Keratinocyte (primary cell): ENCODE results near the gene RO60.

Experiments used
- EZH2 ChIP-seq: IDR thresholded peaks from one replicate; pipeline ENCODE4 v1.6.1; 2012; ENCODE audit warnings: inconsistent platforms, mild to moderate bottlenecking, low read length, moderate library complexity
- TF ChIP-seq, protein P1 (sequence below), 3 experiments: IDR thresholded peaks in 1 of 3; conservative IDR thresholded peaks in 1 of 3; optimal IDR thresholded peaks in 1 of 3; 2 replicates in 2 of 3; 3 replicates in 1 of 3; pipeline versions ENCODE3 to v1.5.1; 2011; ENCODE audit warnings: low read length in 3 of 3, mild to moderate bottlenecking in 3 of 3, moderate library complexity in 2 of 3, control low read depth in 1 of 3, inconsistent platforms in 1 of 3; ENCODE audit not compliant: insufficient read depth in 2 of 3; ENCODE audit errors: extremely low read depth in 1 of 3

DNA sequence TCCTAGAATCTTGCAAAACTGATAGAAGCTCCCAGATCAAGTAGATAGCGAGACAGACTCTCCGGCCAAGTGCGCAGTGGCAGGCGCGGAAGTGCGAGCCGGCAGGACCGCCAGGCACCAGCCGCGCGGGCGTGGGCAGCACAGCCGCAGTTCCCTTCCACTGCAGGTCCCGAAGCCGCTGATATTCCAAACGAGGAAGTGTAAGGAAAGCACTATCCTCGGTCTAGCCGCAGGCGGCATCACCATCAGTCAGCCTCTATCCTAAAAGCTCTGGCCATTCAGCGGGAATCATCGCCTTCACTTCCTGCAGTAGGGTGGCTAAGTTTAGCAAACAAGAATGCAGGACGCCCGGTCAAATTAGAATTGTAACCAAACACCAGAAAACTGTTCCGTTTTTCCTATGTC lies 45.1 kb downstream of the RO60 start:
- TF ChIP-seq, protein P1, sequence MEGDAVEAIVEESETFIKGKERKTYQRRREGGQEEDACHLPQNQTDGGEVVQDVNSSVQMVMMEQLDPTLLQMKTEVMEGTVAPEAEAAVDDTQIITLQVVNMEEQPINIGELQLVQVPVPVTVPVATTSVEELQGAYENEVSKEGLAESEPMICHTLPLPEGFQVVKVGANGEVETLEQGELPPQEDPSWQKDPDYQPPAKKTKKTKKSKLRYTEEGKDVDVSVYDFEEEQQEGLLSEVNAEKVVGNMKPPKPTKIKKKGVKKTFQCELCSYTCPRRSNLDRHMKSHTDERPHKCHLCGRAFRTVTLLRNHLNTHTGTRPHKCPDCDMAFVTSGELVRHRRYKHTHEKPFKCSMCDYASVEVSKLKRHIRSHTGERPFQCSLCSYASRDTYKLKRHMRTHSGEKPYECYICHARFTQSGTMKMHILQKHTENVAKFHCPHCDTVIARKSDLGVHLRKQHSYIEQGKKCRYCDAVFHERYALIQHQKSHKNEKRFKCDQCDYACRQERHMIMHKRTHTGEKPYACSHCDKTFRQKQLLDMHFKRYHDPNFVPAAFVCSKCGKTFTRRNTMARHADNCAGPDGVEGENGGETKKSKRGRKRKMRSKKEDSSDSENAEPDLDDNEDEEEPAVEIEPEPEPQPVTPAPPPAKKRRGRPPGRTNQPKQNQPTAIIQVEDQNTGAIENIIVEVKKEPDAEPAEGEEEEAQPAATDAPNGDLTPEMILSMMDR (optimal IDR thresholded peaks at IDR 0.05 in 1 of 3, IDR thresholded peaks at IDR 0.05 in 1 of 3, conservative IDR thresholded peaks at IDR 0.05 in 1 of 3; ENCODE audit: extremely low read depth in 1 of 3, insufficient read depth in 2 of 3, low read length in 3 of 3), result peak in 1 of 3 experiments; percentile 1
- no peak for TF ChIP-seq EZH2
